Activated CD4-positive, alpha-beta T cell treated with anti-CD3 and anti-CD28 coated beads, Interleukin-2, amount 50 U/mL, for 4 hours (primary cell): ENCODE measurements around the gene SPACA9.

Experiments
- DNase-seq, 2 experiments: peaks; one replicate each; pipeline ENCODE4 v3.0.0-alpha.2; 2020

The SPACA9 gene

GRCh38 chr9:132878695-132879456, at the start of gene SPACA9:
TSS of gene SPACA9 (plus strand) at chr9:132878898. CDS start at chr9:132883948, 5,050 bp downstream.
- DNase-seq: peak; percentile 7 to 11

GRCh38 chr9:132832171-132832881, 46.4 kb upstream of the SPACA9 start:
- DNase-seq: no peak

- no peak for DNase-seq
These were observed 45.1 kb upstream of the SPACA9 start for GRCh38 chr9:132833550-132834121.

GRCh38 chr9:132834343-132834742, 44.4 kb upstream of the SPACA9 start:
- no peak for DNase-seq

- DNase-seq: no peak
These were observed 41.0 kb upstream of the SPACA9 start for GRCh38 chr9:132837501-132838286.

- no peak for DNase-seq
These were observed 40.4 kb upstream of the SPACA9 start for GRCh38 chr9:132838291-132838690.

GRCh38 chr9:132840980-132841379, 37.7 kb upstream of the SPACA9 start:
- DNase-seq: no peak

- no peak for DNase-seq
These were observed 36.3 kb upstream of the SPACA9 start for GRCh38 chr9:132842124-132843044.

- no peak for DNase-seq
These were observed 32.4 kb upstream of the SPACA9 start for GRCh38 chr9:132846109-132846917.

- no peak for DNase-seq
These were observed 31.7 kb upstream of the SPACA9 start for GRCh38 chr9:132846918-132847515.

- DNase-seq: no peak
These were observed 29.5 kb upstream of the SPACA9 start for GRCh38 chr9:132849185-132849706.

- no peak for DNase-seq
These were observed 25.2 kb upstream of the SPACA9 start for GRCh38 chr9:132853482-132853881.

- DNase-seq: no peak
These were observed 23.9 kb upstream of the SPACA9 start for GRCh38 chr9:132854832-132855231.

- DNase-seq: no peak
These were observed 22.8 kb upstream of the SPACA9 start for GRCh38 chr9:132855904-132856303.

- DNase-seq: no peak
These were observed 21.7 kb upstream of the SPACA9 start for GRCh38 chr9:132857031-132857430.

- no peak for DNase-seq
These were observed 20.9 kb upstream of the SPACA9 start for GRCh38 chr9:132857616-132858342.

- no peak for DNase-seq
These were observed 19.9 kb upstream of the SPACA9 start for GRCh38 chr9:132858751-132859150.

GRCh38 chr9:132861666-132862065, 17.0 kb upstream of the SPACA9 start:
- no peak for DNase-seq

- DNase-seq: no peak
These were observed 16.2 kb upstream of the SPACA9 start for GRCh38 chr9:132862533-132862932.

GRCh38 chr9:132863096-132863495, 15.6 kb upstream of the SPACA9 start:
- no peak for DNase-seq
